Stimulated activated memory B cell treated with anti-CD40 and anti-IgM and Interleukin-4, amounts not matched to agents 10 μg/mL and 1 μg/mL and 100 μg/mL, for 72 hours (primary cell): ENCODE data around the gene FGD2.

Experiments
- ATAC-seq: fragments of 150-1000 bp; cut with Tn5 transposase; 2 replicates; pipeline ENCODE4 v1.10.0; 2021
- H3K27ac Mint-ChIP-seq: one replicate; pipeline ENCODE4 v1.8.0; 2022; ENCODE audit warnings: mild to moderate bottlenecking, mixed read lengths
- H3K27me3 Mint-ChIP-seq: one replicate; pipeline ENCODE4 v1.8.0; 2022; ENCODE audit warnings: mixed read lengths
- H3K36me3 Mint-ChIP-seq: one replicate; pipeline ENCODE4 v1.8.0; 2022; ENCODE audit warnings: mixed read lengths
- H3K4me1 Mint-ChIP-seq: one replicate; pipeline ENCODE4 v1.8.0; 2022; ENCODE audit warnings: mixed read lengths
- H3K4me3 Mint-ChIP-seq: one replicate; pipeline ENCODE4 v1.8.0; 2022; ENCODE audit warnings: mild to moderate bottlenecking, moderate library complexity, mixed read lengths
- H3K9me3 Mint-ChIP-seq: one replicate; pipeline ENCODE4 v1.8.0; 2022; ENCODE audit warnings: mixed read lengths

FGD2 gene

DNA sequence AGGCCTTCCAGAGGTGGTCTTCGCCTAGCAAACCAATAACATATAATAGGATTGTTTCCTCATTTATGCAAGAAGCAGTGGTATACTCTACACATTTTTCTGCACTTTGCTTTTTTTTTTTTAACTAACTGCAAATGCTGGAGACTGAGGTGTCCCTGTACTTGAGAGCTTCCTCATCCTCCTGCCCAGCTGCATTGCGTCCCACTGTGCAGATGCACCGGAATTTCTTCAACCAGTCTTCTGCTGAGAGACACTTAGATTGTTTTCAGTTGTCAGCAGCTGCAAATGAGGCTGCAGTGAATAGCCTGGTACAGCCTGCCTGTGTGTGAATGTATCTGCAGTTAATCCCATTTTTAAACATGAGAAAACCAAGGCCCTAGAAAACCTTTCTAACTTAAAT is 11.5 kb downstream of the FGD2 start:
- peak overlapping the region; percentile 37 for H3K27ac Mint-ChIP-seq
- no peak for ATAC-seq
- peaks cover 30% of the 10 kb centered on the region for H3K4me1 Mint-ChIP-seq
- peaks cover 39% of the 10 kb centered on the region for H3K36me3 Mint-ChIP-seq
- no peaks in the 10 kb centered on the region for H3K27me3 Mint-ChIP-seq
- no peak overlapping the region for H3K4me3 Mint-ChIP-seq
- H3K9me3 Mint-ChIP-seq: no peaks in the 10 kb centered on the region

GRCh38 chr6:37017606-37018197 is 12.2 kb downstream of the FGD2 start:
- peaks cover 32% of the 10 kb centered on the region for H3K4me1 Mint-ChIP-seq
- ATAC-seq: no peak

DNA sequence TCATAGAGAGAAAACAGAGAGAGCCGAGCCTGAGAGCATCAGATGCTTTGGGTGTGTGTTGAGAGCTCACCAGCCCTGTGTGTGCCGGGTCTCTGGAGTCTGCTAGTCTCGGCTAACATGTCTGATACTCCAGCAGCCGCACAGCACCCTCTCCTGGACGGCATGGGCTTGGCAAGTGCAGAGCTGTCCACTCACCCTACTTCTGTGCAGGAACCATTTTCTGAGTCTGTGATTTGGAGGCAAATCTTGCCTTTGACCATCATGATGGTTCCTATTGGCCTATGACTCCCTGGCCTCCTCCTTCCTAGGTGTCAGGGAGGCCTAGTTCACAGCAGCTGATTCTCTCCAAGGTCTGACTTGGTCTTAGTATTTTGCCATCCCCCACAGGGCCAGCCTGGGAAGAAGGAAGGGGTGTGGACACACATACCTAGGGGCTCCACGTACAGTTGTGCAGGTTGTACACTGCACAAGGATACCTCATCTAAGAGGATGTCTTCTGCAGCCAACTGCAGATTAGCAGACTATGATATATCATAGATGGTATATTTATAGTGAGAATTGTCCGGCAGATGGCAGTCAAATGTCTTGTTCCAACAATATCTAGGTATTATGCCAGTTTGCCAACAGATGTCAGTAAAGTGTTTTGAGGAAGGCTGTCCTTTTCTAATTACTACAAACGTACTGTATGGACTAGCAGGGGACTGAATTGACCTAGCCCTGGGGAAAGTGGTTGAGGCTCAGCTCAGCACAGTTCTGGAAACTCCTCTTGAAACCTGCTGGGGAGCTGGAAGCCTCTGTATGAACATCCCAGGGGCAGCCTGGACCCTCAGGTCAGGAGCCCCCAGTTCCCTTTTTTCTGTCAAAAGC is 13.0 kb downstream of the FGD2 start:
- H3K4me1 Mint-ChIP-seq: peaks cover 36% of the 10 kb centered on the region
- ATAC-seq: peak; percentile 99
- H3K36me3 Mint-ChIP-seq: peaks cover 44% of the 10 kb centered on the region
- no peaks in the 10 kb centered on the region for H3K9me3 Mint-ChIP-seq
- H3K4me3 Mint-ChIP-seq: no peak overlapping the region
- peak overlapping the region; percentile 6 for H3K27ac Mint-ChIP-seq
- no peaks in the 10 kb centered on the region for H3K27me3 Mint-ChIP-seq

More at GRCh38 chr6:37017606-37018197, 12.2 kb downstream of the FGD2 start:
- Mint-ChIP-seq H3K9me3 (no peaks in the 10 kb centered on the region), H3K4me3 (no peak overlapping the region), H3K36me3 (peaks cover 40% of the 10 kb centered on the region), H3K27me3 (no peaks in the 10 kb centered on the region), H3K27ac (peak overlapping the region; percentile 6)

GRCh38 chr6:37019065-37019450 is 13.6 kb downstream of the FGD2 start:
- Mint-ChIP-seq H3K27ac (peak overlapping the region; percentile 6), H3K9me3 (no peaks in the 10 kb centered on the region), H3K4me3 (no peak overlapping the region), H3K27me3 (no peaks in the 10 kb centered on the region), H3K36me3 (peaks cover 44% of the 10 kb centered on the region), H3K4me1 (peaks cover 37% of the 10 kb centered on the region)
- ATAC-seq: no peak

DNA sequence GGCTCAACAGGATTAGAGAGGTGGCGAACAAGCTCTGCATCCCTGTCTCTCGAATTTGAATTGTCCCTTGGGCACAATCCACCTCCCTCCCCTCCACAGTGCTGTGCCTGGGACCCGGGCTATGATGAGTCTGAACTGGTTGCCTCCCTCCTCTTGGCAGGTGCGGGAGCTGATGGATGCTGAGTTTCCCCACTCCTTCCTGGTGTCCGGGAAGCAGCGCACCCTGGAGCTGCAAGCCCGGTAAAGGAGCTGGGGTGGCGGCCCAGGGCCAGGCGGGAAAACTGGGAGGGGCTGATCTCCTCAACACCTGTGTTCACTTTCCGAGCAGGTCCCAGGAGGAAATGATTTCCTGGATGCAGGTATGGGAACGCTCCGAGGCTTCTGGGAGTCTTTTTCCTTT is 14.9 kb downstream of the FGD2 start:
- Mint-ChIP-seq H3K36me3 (peaks cover 53% of the 10 kb centered on the region), H3K4me1 (peaks cover 42% of the 10 kb centered on the region), H3K9me3 (no peaks in the 10 kb centered on the region), H3K27ac (peak overlapping the region; percentile 31), H3K27me3 (no peaks in the 10 kb centered on the region), H3K4me3 (no peak overlapping the region)
- no peak for ATAC-seq

- no peaks in the 10 kb centered on the region for H3K27me3 Mint-ChIP-seq
- peaks cover 42% of the 10 kb centered on the region for H3K4me1 Mint-ChIP-seq
- H3K27ac Mint-ChIP-seq: peak overlapping the region; percentile 31
- H3K36me3 Mint-ChIP-seq: peaks cover 57% of the 10 kb centered on the region
- no peak overlapping the region for H3K4me3 Mint-ChIP-seq
- H3K9me3 Mint-ChIP-seq: no peaks in the 10 kb centered on the region
- ATAC-seq: no peak
Measured at GRCh38 chr6:37020812-37021211, 15.4 kb downstream of the FGD2 start.

DNA sequence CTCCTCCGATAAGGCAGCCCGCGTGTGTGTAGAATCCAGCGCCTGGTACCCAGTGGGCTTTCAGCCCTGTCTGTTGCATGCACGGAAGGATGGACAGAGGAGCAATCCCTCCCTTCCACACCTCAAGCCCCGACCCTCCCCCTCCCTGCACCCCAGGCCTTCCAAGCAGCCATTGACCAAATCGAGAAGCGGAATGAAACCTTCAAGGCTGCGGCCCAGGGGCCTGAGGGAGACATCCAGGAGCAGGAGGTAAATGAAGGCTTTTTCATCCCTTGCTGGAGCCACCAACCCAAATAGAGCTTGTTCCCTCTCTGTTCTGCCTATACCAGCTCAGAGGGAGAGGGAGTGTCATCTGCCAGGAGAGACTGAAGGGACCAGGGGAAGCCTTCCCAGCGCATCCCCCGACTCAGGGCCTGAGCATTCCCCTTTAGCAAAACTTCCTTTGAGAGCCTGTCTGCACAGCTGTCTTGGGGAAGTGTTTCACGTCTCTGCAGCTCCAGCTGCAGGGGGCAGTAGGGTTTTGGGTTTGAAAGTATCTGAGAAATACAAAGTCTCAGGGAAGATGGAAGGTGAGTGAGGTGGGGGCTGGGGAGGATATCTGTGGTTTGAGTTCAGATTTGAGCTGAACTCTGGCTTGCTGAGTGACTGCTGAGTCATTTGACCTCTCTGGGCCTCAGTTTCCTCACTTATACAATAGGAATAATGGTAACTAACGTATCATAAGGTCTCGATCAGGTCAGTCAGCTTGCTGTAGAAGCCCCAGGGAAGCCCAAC is 16.1 kb downstream of the FGD2 start:
- Mint-ChIP-seq H3K36me3 (peaks cover 63% of the 10 kb centered on the region), H3K27me3 (no peaks in the 10 kb centered on the region), H3K4me1 (peaks cover 42% of the 10 kb centered on the region), H3K27ac (peak overlapping the region; percentile 31), H3K9me3 (no peaks in the 10 kb centered on the region), H3K4me3 (no peak overlapping the region)
- no peak for ATAC-seq

DNA sequence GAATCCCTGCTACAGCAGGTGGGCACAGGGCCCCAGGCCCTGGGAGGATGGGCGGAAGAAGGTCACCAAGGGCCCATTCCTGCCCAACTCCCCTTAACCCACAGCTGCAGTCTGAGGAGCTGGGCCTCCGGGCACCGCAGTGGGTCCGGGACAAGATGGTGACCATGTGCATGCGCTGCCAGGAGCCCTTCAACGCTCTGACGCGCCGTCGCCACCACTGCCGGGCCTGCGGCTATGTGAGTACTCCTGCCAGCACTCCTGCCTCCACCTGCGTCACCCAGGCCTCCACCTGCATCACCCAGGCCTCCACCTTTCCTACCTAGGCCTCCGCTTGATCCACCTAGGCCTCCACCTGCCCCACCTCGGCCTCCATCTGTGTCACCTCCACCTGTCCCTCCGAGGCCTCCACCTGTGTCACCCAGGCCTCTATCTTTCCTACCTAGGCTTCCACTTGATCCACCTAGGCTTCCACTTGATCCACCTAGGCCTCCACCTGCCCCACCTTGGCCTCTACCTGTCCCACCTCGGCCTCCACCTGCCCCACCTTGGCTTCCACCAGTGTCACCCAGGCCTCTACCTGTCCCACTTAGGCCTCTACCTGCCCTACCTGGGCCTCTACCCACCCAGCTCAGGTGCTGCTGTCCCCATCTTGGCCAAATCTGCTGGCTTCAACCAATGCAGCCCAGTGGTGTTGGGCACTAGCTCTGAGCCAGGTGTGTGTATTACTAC is 16.8 kb downstream of the FGD2 start:
- Mint-ChIP-seq H3K36me3 (peaks cover 62% of the 10 kb centered on the region), H3K4me1 (peaks cover 36% of the 10 kb centered on the region), H3K27ac (peak overlapping the region; percentile 42)

DNA sequence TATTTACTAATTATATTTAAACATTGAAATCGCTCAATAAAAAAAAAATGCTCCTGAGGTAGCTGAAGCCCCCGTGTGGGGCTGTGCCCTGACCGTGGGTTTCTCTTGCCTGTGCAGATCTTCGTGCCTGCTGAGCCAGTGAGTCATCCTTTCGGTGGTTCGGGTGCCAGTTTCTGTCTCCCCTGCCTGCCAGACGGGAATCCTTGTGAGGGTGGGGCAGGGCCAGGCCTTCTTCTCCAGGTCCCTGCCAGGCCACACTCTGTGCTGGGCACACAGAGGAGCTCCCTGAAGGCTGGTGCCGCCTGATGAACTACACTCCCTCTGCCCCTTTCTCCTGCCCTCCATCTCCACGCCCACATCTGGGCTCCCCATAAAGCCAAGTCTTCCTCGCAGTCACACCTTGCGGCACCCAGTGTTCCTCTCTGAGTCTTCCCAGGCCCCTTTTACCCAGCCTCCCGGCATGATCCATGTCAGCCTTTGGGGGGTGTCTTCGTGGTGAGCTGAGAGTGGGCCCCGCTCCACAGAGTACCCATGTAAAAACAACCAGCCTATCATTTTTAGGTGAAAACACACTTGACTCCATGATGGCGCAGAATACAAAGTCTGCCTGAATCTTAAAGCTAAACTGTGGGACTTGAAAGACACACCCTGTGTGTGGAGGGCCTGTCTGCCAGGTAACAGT is 19.3 kb downstream of the FGD2 start:
- Mint-ChIP-seq H3K27me3 (no peaks in the 10 kb centered on the region), H3K36me3 (peaks cover 87% of the 10 kb centered on the region), H3K9me3 (no peaks in the 10 kb centered on the region), H3K27ac (peak overlapping the region; percentile 42), H3K4me3 (no peak overlapping the region), H3K4me1 (peaks cover 26% of the 10 kb centered on the region)
- ATAC-seq: no peak

More for the DNA sequence above, 16.8 kb downstream of the FGD2 start:
- no peak for ATAC-seq
- no peaks in the 10 kb centered on the region for H3K27me3 Mint-ChIP-seq
- H3K9me3 Mint-ChIP-seq: no peaks in the 10 kb centered on the region
- H3K4me3 Mint-ChIP-seq: no peak overlapping the region

DNA sequence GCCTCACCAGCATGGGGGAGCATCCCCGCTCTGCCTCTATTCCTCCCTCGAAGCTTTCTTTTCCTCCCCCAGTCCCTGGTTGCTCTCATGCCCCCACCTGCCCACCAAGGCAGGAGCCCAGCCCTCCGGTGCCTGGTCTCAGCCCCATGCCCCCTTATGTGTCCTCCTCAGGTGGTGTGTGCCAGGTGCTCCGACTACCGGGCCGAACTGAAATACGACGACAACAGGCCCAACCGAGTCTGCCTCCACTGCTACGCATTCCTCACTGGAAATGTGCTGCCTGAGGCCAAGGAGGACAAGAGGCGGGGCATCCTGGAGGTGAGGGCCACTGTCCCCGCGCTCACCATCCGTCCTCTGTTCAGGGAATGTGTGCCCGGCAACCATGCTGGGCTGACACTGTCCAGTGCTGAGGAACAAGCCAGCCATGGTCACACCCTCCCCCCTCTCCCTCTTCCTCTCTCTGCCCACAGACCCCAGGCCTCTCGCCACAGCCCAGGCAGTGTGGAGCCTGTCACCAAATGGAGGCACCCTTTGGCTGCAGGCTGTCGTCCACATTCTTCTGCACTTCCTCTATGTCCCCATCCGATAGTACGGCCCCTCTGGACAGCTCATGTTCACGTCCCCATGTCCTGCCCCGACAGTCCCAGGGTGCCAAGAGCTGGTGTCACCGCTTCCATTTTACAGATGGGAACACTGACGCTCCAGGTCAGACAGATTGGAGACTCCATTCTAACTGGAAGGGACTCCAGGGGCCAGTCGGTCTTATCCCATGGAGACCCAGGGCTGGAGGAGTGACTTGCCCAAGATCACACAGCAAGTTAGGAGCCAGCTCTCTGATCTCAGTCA is 20.4 kb downstream of the FGD2 start:
- ATAC-seq: no peak

DNA sequence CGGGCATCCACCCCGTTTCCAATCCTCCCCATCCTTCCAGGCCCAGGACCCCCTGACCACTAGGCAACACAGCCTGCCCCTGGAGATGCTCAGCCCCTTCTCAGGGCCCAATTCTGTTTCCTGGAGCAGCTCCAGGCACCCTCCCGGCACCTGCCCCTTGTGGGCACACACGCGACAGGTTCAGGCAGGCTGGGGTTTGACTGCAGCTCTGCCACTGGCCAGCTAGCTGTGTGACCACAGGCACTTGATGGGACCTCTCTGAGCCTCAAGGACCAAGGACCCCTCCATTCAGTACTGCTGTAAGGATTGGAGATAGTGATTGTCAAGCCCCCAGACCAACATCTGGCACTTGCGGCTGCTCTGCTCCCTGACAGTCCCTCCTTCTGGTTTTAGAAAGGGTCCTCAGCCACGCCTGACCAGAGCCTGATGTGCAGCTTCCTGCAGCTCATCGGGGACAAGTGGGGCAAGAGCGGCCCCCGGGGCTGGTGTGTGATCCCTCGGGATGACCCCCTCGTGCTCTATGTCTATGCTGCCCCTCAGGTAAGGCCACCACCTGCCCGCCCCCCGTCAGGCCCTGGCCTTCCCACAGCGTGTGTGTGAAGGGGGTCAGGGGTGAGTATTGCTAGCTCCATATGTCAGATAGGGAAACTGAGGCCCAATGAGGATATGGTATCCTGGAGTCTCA is 21.7 kb downstream of the FGD2 start:
- peaks cover 84% of the 10 kb centered on the region for H3K36me3 Mint-ChIP-seq
- H3K4me3 Mint-ChIP-seq: no peak overlapping the region
- ATAC-seq: no peak
- H3K9me3 Mint-ChIP-seq: peaks cover 6% of the 10 kb centered on the region
- peaks cover 28% of the 10 kb centered on the region for H3K4me1 Mint-ChIP-seq
- H3K27me3 Mint-ChIP-seq: no peaks in the 10 kb centered on the region
- no peak overlapping the region for H3K27ac Mint-ChIP-seq

More for the DNA sequence above, 20.4 kb downstream of the FGD2 start:
- Mint-ChIP-seq H3K27me3 (no peaks in the 10 kb centered on the region), H3K9me3 (peaks cover 6% of the 10 kb centered on the region), H3K36me3 (peaks cover 90% of the 10 kb centered on the region), H3K4me3 (no peak overlapping the region), H3K4me1 (peaks cover 26% of the 10 kb centered on the region), H3K27ac (no peak overlapping the region)

- Mint-ChIP-seq H3K27me3 (no peaks in the 10 kb centered on the region), H3K27ac (peak overlapping the region; percentile 57), H3K4me3 (no peak overlapping the region), H3K4me1 (peaks cover 25% of the 10 kb centered on the region), H3K9me3 (peaks cover 6% of the 10 kb centered on the region), H3K36me3 (peaks cover 83% of the 10 kb centered on the region)
- no peak for ATAC-seq
Measured at GRCh38 chr6:37027811-37028469, 22.5 kb downstream of the FGD2 start.
